Activated CD4-positive, alpha-beta T cell treated with anti-CD3 and anti-CD28 coated beads, Interleukin-2, amount 50 U/mL, for 4 hours (primary cell): ENCODE results near the gene SENP3.

Source experiments
- DNase-seq, 2 experiments: peaks; one replicate each; pipeline ENCODE4 v3.0.0-alpha.2; 2020

SENP3 gene

DNA sequence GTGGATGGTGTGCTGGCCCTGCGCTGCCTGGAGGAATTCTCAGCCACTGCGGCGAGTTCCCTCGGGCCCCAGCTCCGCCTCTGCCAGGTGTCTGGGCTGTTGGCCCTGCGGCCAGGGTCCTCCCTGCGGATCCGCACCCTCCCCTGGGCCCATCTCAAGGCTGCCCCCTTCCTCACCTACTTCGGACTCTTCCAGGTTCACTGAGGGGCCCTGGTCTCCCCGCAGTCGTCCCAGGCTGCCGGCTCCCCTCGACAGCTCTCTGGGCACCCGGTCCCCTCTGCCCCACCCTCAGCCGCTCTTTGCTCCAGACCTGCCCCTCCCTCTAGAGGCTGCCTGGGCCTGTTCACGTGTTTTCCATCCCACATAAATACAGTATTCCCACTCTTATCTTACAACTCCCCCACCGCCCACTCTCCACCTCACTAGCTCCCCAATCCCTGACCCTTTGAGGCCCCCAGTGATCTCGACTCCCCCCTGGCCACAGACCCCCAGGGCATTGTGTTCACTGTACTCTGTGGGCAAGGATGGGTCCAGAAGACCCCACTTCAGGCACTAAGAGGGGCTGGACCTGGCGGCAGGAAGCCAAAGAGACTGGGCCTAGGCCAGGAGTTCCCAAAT lies 4.5 kb upstream of the SENP3 start:
- DNase-seq = no peak

DNA sequence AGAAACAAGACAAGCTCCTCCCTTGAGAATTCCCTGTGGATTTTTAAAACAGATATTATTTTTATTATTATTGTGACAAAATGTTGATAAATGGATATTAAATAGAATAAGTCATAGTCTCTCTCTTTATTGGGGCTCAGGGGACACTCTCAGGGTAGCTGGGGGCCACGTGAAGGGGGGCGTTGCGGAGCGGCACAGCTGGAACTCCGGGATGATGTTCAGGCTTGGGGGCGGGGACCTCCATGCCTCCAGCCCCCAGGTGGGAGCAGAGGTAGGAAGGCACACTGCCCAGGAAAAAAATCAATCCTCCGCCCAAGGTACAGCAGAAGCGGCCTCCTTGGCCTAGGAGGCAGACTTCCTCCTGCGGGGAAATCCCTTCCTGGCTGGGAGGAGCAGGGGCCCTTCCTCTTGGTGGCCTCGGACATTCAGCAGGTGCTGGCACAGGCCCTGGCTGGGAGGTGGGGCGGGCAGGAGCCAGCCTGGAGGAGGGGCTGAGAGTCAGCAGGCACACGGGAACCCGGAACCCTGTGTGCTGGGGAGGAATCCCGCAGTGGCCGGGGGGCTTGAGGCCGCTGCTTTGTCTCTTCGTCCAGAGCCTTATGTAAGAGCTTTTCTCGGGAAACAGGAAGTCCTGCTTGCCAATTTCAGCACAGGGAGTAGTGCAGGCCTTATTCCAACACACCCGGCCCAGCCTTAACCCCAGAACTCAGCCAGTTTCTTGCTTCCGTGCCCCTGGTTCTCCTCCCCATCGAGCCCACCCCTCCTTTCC lies 3.8 kb upstream of the SENP3 start:
- no peak for DNase-seq

DNA sequence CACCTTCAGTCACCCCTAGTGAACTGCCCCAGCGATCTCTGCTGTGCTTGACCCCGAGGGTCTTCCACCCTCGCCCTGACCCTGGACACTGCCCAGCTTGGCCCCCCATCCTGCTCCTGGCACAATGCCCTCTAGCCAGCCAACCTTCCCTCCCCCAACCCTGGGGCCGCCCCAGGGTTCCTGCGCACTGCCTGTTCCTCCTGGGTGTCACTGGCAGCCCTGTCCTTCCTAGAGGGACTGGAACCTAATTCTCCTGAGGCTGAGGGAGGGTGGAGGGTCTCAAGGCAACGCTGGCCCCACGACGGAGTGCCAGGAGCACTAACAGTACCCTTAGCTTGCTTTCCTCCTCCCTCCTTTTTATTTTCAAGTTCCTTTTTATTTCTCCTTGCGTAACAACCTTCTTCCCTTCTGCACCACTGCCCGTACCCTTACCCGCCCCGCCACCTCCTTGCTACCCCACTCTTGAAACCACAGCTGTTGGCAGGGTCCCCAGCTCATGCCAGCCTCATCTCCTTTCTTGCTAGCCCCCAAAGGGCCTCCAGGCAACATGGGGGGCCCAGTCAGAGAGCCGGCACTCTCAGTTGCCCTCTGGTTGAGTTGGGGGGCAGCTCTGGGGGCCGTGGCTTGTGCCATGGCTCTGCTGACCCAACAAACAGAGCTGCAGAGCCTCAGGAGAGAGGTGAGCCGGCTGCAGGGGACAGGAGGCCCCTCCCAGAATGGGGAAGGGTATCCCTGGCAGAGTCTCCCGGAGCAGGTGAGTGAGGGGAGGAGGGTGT lies 3.0 kb upstream of the SENP3 start, which contains the start of gene TNFSF13:
TSS of gene TNFSF13 (plus strand) at position 207 of the 776 bp plus-strand sequence. CDS start at position 497, 290 bp downstream.
- DNase-seq = no peak

DNA sequence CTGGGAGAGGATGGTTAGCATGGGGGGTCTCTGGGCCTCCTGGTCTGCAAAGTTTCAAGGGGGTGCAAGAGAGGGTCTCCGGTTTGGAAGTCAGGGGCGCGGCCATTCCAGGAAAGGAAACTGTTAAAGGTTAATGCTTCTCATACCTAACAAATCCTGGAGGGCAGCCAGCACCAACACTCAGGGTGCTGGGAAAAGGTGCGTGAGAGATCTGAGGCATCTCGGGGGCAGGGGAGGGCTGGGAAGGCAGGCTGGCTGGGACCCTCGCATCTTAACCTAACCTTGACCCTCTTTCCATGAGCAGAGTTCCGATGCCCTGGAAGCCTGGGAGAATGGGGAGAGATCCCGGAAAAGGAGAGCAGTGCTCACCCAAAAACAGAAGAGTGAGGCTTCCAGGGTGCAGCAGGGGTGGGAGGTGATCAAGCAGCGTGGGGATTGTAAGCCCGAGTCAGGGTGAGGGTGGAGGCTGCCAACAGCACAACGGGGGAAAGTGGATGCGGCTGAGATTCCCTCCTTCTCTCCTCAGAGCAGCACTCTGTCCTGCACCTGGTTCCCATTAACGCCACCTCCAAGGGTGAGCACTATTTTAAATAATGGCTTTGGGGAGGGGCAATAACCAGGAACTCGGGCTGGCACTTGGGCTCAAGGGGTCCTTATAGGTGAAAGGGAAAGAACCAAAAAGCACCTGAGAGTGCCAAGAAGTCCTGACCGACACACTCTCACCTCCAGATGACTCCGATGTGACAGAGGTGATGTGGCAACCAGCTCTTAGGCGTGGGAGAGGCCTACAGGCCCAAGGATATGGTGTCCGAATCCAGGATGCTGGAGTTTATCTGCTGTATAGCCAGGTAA lies 2.2 kb upstream of the SENP3 start:
- DNase-seq = no peak

DNA sequence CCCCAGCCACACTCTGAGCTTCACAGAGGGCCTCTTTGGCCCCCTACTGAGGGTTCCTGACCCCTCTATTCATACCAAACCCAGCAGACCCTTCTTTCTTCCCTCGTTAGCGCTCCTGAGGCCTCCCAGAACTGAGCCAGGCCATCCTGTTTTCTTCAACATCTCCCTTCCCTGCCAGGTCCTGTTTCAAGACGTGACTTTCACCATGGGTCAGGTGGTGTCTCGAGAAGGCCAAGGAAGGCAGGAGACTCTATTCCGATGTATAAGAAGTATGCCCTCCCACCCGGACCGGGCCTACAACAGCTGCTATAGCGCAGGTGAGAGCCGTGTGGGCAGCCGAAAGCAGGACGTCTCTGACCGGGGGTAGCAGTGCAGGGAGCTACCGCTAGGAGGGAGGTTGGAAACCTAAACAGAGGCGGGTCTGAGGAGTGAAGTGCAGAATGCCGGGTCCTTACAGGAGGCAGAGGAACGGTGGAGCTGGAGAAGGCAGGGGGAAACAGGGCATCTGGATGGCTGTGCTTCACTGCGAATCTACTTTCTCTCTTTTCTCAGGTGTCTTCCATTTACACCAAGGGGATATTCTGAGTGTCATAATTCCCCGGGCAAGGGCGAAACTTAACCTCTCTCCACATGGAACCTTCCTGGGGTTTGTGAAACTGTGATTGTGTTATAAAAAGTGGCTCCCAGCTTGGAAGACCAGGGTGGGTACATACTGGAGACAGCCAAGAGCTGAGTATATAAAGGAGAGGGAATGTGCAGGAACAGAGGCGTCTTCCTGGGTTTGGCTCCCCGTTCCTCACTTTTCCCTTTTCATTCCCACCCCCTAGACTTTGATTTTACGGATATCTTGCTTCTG lies 1.3 kb upstream of the SENP3 start:
- peak; percentile 55 to 60 for DNase-seq

DNA sequence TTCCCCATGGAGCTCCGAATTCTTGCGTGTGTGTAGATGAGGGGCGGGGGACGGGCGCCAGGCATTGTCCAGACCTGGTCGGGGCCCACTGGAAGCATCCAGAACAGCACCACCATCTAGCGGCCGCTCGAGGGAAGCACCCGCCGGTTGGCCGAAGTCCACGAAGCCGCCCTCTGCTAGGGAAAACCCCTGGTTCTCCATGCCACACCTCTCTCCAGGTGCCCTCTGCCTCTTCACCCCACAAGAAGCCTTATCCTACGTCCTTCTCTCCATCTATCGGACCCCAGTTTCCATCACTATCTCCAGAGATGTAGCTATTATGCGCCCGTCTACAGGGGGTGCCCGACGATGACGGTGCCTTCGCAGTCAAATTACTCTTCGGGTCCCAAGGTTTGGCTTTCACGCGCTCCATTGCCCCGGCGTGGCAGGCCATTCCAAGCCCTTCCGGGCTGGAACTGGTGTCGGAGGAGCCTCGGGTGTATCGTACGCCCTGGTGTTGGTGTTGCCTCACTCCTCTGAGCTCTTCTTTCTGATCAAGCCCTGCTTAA lies 617 bp upstream of the SENP3 start:
- DNase-seq = peak; percentile 80 to 83

DNA sequence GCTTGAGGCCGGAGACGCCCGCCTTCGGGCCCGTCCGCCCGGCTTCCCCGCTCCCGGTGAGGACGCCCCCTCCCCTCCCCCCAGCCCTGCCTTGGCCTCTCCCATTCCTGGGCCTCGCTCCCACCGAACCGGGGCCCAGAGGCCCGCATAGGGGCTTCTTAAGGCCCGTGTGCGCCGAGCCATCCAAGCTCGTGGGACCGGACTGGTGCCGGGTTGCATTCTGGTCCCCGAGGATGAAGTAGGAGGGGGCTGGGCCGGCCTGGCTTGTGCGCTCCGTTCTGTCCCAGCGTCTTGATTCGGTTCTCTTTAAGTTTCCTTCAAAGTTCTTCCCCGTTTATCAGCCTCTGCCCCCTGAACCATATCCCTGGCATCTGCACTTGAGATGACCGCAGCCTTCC lies 488 bp downstream of the SENP3 start:
- DNase-seq = no peak

DNA sequence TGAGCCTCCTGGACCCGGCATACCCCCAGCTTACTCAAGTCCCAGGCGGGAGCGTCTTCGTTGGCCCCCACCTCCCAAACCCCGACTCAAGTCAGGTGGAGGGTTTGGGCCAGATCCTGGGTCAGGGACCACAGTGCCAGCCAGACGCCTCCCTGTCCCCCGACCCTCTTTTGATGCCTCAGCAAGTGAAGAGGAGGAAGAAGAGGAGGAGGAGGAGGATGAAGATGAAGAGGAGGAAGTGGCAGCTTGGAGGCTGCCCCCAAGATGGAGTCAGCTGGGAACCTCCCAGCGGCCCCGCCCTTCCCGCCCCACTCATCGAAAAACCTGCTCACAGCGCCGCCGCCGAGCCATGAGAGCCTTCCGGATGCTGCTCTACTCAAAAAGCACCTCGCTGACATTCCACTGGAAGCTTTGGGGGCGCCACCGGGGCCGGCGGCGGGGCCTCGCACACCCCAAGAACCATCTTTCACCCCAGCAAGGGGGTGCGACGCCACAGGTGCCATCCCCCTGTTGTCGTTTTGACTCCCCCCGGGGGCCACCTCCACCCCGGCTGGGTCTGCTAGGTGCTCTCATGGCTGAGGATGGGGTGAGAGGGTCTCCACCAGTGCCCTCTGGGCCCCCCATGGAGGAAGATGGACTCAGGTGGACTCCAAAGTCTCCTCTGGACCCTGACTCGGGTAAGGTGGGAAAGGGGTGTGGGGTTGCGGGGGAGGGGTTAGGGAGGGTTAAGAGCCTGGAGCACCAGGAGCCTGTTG lies 1.6 kb downstream of the SENP3 start:
- no peak for DNase-seq

DNA sequence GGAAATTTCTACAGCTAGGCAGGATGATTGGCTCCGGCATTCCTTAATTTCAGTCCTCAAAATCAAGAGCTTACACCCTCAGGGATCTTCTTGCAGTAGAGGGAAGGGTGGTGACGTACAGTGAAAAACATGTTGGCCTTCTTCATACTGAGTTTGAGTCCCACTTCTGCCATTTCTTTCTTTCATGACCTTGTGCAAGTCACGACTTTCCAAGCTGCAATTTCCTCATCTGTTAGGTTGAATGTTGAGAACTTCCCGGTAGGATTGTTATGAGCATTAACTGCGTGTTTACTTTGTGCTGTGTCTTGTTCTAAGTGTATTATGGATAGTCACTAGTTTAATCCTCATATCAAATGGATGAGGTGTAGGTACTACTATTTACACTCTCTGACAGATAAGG lies 7.9 kb downstream of the SENP3 start:
- no peak for DNase-seq

DNA sequence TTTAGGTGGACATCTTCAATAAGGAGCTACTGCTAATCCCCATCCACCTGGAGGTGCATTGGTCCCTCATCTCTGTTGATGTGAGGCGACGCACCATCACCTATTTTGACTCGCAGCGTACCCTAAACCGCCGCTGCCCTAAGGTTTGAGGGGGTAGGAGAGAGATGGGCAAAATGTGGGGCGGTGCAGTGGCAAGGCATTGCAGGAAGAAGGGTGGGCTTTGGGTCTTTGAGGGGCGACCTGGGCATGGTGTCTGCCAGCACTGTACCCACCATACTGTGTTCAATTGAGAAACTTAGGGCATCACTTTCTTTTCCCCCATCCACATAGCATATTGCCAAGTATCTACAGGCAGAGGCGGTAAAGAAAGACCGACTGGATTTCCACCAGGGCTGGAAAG lies 8.6 kb downstream of the SENP3 start:
- no peak for DNase-seq

DNA sequence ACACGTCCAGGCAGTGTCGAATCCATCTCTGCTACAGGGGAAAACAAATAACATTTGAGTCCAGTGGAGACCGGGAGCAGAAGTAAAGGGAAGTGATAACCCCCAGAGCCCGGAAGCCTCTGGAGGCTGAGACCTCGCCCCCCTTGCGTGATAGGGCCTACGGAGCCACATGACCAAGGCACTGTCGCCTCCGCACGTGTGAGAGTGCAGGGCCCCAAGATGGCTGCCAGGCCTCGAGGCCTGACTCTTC lies 10.5 kb downstream of the SENP3 start:
- DNase-seq = no peak

DNA sequence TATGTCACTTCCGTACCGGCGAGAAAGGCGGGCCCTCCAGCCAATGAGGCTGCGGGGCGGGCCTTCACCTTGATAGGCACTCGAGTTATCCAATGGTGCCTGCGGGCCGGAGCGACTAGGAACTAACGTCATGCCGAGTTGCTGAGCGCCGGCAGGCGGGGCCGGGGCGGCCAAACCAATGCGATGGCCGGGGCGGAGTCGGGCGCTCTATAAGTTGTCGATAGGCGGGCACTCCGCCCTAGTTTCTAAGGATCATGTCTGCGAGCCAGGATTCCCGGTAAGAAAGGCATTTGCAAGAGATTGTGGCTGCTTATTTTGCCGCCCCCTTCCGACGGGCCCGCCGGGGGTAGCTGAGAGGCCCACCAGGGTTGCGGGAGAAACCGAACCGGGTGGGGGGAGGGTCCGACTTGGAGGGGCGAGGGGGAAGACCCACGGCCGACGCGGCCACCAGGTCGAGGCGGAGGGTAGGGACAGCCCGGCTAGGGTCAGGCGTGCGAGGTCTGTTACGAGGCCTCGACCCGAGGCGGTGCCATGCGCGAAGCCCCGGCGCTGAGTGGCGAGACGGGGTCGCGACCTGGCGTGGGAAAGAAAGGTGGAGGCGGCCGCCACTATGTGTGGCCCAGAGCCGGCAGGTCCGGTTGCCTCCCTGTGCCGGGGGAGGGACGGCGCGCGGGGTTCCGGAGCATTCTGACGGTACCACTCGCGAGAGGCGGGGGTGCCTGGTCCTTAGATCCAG lies 11.0 kb downstream of the SENP3 start:
- peak; percentile 99 to 100 for DNase-seq

DNA sequence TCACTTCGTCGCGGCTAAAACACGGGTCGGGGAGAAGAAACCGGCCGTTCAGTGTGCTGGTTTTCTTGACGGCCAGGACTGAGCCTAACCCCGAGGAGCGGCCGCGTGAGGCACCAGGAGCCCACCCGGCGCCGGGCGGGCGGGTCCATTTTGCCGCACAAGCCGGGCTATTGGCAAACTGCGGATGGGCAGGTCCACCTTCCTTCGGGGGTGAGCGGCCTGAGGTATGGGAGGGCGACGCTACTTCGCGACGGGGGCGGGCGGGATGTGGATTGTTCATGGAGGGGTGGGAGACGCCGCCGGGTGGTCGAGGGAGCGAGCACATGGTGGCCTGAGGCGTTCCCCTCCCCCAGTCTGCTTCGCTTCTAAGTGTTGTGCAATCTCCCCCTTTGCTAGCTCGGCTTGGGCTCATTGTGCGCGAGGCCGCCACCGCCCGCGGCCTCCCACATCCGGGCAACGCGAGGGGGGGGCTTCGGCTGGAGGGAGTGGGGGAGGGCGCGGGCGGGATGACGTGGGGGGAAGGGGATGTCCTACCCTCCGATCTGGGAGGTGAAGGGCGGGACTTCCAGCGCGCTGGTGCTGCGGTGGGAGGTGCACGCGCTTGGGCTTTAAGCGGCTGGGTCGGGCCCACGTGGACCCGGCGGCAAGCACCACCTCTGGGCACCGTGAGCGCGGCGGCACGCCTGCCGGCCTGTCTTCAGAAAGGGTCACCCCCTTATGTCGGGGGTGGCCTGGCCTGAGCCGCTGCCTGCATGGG lies 11.8 kb downstream of the SENP3 start:
- DNase-seq = peak; percentile 90 to 91

DNA sequence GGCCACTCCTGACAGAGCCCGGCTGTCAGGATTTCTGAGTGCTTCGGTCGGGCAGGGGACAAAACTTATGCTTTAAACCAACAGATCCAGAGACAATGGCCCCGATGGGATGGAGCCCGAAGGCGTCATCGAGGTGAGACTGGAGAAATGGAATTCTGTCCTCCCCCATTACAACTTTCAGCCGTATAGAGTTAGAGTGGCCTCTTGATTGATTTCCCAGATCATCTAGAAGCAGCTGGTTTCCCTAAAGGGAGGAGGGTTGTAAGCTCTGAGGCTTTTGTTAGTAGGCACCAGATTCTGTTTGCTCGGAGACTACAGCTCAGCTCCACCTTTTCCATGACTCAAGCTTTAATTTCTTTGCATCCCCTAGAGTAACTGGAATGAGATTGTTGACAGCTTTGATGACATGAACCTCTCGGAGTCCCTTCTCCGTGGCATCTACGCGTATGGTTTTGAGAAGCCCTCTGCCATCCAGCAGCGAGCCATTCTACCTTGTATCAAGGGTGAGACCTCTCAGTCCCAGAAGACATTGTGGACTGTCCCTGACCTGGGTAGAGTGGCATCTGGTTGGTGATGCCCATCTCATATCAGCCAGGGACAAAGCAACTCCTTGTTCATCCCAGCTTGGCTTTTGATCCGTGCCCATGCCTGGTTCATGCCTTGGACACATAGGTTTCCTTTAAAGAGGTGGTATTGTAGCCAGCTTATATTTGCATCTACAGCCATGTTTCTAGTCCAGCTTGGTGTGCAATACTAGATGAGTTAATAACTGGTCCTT lies 12.6 kb downstream of the SENP3 start:
- DNase-seq = no peak

DNA sequence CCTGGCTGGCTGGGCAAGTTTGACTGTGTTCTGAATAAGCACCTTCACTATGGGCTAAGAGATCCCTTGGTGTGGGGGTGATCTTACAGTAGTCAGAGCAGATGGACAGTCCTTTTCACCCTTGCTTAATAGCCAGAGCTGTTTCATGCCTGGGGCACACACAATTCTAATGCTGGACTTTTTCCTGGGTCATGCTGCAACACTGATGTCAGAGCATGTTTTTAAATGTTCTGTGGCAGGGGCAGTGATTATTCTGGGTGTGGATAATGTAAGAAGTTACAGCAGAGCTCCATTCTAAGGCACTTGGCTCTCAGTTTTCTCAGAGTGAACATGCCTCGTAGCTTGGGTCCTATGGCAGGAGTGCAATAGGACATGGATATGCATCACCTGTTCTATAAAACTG lies 13.8 kb downstream of the SENP3 start:
- no peak for DNase-seq

DNA sequence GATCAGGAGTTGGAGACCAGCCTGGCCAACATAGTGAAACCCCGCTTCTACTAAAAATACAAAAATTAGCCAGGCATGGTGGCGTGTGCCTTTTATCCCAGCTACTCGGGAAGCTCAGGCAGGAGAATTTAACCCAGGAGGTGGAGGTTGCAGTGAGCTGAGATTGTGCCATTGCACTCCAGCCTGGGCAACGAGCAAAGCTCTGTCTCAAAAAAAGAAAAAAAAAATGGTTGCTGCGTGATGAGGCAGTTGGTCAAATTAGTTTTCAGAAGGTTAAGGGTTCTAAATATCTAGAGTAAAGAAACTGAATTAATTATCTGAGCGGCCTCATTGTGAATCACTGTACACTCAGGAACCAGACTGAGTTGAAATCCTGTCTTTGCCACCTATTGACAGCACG lies 14.2 kb downstream of the SENP3 start:
- no peak for DNase-seq

DNA sequence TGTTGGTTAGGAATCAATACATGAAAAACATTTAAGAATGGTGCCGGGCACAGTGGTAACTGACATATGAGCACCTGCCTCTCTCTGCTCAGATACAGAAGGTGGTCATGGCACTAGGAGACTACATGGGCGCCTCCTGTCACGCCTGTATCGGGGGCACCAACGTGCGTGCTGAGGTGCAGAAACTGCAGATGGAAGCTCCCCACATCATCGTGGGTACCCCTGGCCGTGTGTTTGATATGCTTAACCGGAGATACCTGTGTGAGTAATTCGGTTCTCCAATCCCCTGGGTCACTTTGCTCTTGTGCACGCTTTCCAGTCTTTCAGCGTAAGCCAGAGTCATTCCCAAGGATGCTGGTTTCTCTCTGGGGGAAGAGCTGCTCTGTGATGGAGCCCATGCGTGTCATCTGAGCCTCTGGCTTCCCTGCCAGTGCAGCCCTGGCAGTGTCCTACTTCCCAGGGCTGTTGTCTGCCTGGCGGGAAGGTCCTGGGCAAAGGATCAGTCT lies 14.8 kb downstream of the SENP3 start:
- DNase-seq = no peak
